Measurements from ENCODE around the gene SAMD1.
A peak's percentile ranks its signal among the peaks of the same experiment; 100 is the strongest.

DNA sequence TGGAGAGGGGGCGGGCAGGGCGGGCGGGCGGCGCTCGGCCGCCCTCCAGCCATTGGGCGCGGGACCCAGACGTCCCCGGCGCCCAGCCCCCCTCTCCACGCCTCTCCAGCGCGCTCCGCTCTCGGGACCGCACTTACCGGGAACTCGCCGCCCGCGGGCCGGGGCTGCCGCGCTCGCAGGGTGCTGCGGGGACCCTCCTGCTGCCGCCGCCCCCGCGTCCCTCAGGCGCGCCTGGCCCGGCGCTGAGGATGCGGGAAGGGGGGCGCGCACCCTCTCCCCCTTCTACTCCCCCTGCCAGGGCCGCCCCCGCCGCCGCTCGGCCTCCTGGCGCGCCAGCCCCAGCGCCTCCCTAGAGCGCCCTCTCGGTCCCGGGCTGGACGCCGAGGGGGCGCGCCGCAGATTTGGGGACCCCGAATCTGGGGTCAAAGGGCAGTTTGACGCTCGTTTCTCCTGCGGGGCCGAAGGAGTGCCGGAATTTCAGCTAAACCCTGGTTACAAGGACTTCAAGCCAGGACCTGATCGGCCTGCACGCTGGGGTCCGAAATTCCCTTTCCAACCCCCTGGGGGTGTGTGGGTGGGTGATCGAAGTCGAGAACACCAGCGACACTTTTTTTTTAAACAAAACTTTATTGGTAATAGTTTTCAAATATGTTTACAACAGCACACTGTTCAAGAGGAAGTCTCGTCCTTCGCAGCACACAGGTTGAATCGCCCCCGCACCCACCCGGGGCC is 696 bp upstream of the SAMD1 start:
- TF ChIP-seq POLR2A (IDR thresholded peaks at IDR 0.05; ENCODE audit: low read depth, low read length) (no peak), POLR2AphosphoS5 (IDR thresholded peaks at IDR 0.05; ENCODE audit: low read depth, low read length) (no peak; the same call in 1 of the 2 replicates), TAF1 (IDR thresholded peaks at IDR 0.05; ENCODE audit: low read depth, low read length) (no peak), SPI1 (IDR thresholded peaks at IDR 0.05; ENCODE audit: low read depth, low read length) (0 out of 2 replicates have a peak, but pooled peaks have one; percentile 50)

Measured in GM12891 (cell line).